ELR (cell line): ENCODE results near the gene ANKRD33B.
"Not testable (repeated sequence)": the region's sequence is repeated elsewhere in the genome, so short reads cannot be mapped to it uniquely, and the experiment has no call there.

ENCODE experiments used
- DNase-seq: peaks from one replicate; pipeline ENCODE4 v3.0.0-alpha.2; 2015; ENCODE audit warnings: low read depth

Gene ANKRD33B

GRCh38 chr5:10556893-10557746 is 6.8 kb upstream of the ANKRD33B start:
- peak; percentile 35 for DNase-seq

- no peak for DNase-seq
Measured at GRCh38 chr5:10559151-10559550, 4.7 kb upstream of the ANKRD33B start.

- DNase-seq = no peak
Measured at GRCh38 chr5:10559871-10560270, 4.0 kb upstream of the ANKRD33B start.

GRCh38 chr5:10562201-10563109 is 1.4 kb upstream of the ANKRD33B start:
- no peak for DNase-seq

GRCh38 chr5:10563110-10563944 is 543 bp upstream of the ANKRD33B start:
- peak; percentile 66 for DNase-seq

GRCh38 chr5:10564838-10565784 is 1.2 kb downstream of the ANKRD33B start:
- DNase-seq = peak; percentile 40

GRCh38 chr5:10565785-10566542 is 2.1 kb downstream of the ANKRD33B start:
- DNase-seq = no peak

GRCh38 chr5:10566543-10567068 is 2.7 kb downstream of the ANKRD33B start:
- DNase-seq = no peak

GRCh38 chr5:10567121-10567591 is 3.3 kb downstream of the ANKRD33B start:
- no peak for DNase-seq

- DNase-seq = no peak
Measured at GRCh38 chr5:10567781-10568321, 4.0 kb downstream of the ANKRD33B start.

GRCh38 chr5:10570540-10570939 is 6.7 kb downstream of the ANKRD33B start:
- DNase-seq = not testable (repeated sequence)

- DNase-seq = no peak
Measured at GRCh38 chr5:10572451-10572850, 8.6 kb downstream of the ANKRD33B start.

GRCh38 chr5:10573487-10574145 is 9.7 kb downstream of the ANKRD33B start:
- no peak for DNase-seq

GRCh38 chr5:10574879-10575278 is 11.0 kb downstream of the ANKRD33B start:
- not testable (repeated sequence) for DNase-seq

GRCh38 chr5:10576121-10576789 is 12.4 kb downstream of the ANKRD33B start:
- DNase-seq = no peak

- no peak for DNase-seq
Measured at GRCh38 chr5:10576790-10577189, 12.9 kb downstream of the ANKRD33B start.

- no peak for DNase-seq
Measured at GRCh38 chr5:10577371-10578292, 13.8 kb downstream of the ANKRD33B start.
